Omental fat pad (tissue), 4 donors: ENCODE data around the gene MTFR1L. TPM values are rescaled to one million over a fixed set of nuclear protein-coding genes. Genes with fewer than 3 reads are reported as not detected.
A peak's percentile ranks its signal among the peaks of the same experiment; 100 is the strongest.

Experiments
- ATAC-seq: fragments of 150-250 bp; one replicate; pipeline ENCODE4 v1.9.1; 2016; ENCODE audit warnings: mild to moderate bottlenecking, moderate library complexity; ENCODE audit not compliant: low FRiP score
- DNase-seq: peaks from one replicate; pipeline ENCODE4 v3.0.0-alpha.2; 2019; ENCODE audit warnings: low spot score
- total RNA-seq, 4 donors: library from RNA; depleted of rRNA; stranded (reverse); fragments of >200 nt; gene quantifications; one replicate each; pipeline ENCODE4 v1.1.0, GENCODE V29; 2016
- TF ChIP-seq, protein P1 (sequence below), 3 donors: fragments of 450-650 bp; IDR thresholded peaks; one replicate each; pipeline ENCODE4 v1.5.1; 2016 to 2017; ENCODE audit warnings: antibody characterized with exemption in 3 of 3, mild to moderate bottlenecking in 3 of 3, moderate library complexity in 2 of 3

Gene MTFR1L
- total RNA-seq, 4 donors from 2014 or later, result 40.8 to 84.2 (median 61.3) TPM

DNA sequence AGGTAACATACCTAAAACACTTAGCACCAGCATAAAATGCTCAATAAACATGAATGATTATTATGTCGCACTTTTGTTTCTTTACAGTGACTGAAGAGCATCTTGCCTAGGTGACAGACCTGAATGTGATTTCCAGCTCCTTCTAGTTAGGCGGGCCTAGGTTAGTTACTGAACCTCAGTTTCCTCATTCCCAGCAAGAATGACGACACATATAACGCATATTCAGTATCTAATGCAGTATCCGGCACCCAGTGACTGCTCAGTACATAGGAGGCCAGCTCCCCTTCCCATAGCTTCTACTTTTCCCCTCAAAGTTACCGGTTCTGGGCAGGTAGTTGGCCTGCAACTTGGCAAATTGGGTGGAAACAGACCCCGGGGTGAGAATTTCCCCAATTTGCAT lies 38.7 kb downstream of the MTFR1L start:
- TF ChIP-seq, protein P1, sequence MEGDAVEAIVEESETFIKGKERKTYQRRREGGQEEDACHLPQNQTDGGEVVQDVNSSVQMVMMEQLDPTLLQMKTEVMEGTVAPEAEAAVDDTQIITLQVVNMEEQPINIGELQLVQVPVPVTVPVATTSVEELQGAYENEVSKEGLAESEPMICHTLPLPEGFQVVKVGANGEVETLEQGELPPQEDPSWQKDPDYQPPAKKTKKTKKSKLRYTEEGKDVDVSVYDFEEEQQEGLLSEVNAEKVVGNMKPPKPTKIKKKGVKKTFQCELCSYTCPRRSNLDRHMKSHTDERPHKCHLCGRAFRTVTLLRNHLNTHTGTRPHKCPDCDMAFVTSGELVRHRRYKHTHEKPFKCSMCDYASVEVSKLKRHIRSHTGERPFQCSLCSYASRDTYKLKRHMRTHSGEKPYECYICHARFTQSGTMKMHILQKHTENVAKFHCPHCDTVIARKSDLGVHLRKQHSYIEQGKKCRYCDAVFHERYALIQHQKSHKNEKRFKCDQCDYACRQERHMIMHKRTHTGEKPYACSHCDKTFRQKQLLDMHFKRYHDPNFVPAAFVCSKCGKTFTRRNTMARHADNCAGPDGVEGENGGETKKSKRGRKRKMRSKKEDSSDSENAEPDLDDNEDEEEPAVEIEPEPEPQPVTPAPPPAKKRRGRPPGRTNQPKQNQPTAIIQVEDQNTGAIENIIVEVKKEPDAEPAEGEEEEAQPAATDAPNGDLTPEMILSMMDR (IDR thresholded peaks at IDR 0.05), result no peak
- ATAC-seq (no peak), DNase-seq (no peak)

DNA sequence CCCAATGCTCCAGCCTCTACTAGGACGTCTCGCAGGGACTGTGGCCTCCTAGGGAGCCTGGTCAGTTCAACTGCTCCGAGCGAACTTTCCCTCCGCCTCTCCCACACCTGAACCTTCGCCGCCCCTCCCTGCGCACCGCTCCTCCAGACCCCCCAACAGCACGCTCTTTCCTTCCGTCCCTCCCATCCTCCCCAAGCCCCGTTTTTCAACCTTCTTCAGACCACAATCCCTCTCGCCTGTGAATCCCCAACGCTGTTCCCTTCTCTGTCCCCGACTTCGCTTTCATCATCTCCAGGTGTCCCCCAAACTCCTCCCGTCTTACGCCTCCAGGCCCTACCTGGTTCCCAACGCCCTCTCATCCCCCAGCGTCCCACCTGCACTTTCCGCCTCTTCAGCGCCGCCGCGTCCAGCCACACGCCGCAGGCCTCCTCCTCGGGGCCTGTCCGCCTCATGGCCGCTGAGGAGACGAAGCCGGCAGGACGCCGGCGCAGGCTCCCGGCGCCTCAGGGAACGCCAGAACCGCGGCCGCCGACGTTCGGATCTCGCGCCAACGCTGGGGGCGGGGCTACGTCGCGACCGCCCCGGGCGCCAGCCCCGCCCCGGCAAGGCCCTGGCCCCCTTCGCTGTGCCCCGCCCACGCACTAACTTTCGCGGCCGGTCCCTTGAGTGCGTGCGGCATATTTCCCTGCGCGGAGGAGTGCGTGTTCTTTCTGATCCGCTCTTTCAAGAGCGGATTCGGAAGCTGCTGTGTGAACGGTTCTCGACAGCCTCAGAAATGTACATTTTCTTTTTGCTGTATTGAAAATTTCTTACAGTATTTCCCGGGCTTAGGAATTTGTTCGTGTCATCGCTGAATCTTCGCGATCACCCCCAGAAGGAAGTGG lies 39.4 kb downstream of the MTFR1L start, which contains the start of gene AUNIP:
Gene AUNIP, minus strand, starts transcription at position 552 of the 884 bp plus-strand sequence. Its CDS starts 100 bp downstream, at position 452.
- DNase-seq, result peak; percentile 69
- TF ChIP-seq, protein P1 (IDR thresholded peaks at IDR 0.05), result no peak
- ATAC-seq, result peak; percentile 96

DNA sequence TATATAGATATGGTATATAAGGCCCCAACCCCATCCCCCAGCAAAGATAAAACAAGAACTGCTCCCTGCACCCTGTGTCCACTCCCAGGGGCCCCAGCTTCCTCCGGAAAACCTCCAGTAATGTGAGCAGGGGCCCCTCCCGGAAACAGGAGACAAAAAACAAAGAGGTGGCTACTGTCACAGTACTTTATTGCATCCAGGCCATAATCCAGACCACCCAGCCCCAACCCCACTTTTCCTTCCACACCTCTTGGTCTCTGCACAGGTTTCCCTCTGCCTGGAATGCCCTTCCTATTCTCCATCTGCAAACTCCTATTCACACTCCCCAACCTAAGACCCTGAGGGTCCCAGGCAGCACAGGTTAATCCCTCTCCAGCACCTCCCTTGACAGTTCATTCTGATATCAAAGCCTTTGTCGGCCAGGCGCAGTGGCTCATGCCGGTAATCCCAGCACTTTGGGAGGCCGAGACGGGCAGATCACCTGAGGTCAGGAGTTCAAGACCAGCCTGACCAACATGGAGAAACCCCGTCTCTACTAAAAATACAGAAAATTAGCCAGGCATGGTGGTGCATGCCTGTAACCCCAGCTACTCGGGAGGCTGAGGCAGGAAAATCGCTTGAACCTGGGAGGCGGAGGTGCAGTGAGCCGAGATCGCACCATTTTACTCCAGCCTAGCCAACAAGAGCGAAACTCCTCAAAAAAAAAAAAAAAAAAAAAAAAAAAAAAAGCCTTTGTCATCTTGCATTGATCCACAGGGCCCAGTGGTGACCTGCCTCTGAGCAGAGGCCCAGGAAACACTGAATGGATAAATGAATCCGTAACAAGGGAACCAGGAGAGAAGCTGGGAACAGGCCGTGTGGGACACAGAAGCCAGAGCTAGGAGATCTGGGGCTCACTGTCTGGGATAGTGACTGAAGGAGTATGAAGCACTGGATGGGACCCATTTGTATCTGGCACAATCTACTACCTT lies 41.8 kb downstream of the MTFR1L start:
- no peak for DNase-seq
- no peak for ATAC-seq
- TF ChIP-seq, protein P1 (IDR thresholded peaks at IDR 0.05), result no peak

DNA sequence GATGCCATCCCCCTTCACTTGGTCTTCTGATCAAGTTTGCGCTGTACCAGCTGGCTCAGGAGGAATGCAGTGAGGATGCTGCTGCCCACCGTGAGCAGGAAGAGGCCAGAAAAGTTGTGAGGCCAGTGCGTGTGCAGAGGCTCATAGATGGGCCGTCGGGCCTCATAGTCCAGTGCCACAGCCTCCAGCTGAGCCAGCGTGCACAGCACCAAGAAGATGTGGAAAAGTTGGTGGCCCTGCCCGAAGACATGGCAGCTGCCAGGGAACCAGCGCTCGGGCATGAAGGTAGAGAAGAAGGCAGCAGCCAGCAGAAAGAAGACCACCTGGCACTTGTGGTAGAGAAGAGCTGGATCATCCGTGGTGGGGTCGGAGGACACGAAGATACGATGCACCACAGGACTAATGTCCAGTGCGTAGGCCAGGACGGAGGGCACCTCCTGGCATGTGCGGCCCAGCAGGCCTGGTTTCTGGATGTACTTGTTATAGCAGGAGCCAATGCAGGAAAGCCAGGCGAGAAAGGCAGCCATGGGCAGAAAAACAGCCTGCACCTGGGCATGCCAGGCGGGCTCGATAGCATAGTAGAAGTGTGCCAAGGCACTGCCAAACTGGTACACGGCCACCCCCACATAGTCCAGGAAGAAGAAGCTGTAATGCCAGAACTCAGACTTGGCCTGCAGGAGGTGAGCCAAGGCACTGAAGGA lies 43.2 kb downstream of the MTFR1L start:
- ATAC-seq (no peak), DNase-seq (no peak)
- TF ChIP-seq, protein P1 (IDR thresholded peaks at IDR 0.05), result no peak

DNA sequence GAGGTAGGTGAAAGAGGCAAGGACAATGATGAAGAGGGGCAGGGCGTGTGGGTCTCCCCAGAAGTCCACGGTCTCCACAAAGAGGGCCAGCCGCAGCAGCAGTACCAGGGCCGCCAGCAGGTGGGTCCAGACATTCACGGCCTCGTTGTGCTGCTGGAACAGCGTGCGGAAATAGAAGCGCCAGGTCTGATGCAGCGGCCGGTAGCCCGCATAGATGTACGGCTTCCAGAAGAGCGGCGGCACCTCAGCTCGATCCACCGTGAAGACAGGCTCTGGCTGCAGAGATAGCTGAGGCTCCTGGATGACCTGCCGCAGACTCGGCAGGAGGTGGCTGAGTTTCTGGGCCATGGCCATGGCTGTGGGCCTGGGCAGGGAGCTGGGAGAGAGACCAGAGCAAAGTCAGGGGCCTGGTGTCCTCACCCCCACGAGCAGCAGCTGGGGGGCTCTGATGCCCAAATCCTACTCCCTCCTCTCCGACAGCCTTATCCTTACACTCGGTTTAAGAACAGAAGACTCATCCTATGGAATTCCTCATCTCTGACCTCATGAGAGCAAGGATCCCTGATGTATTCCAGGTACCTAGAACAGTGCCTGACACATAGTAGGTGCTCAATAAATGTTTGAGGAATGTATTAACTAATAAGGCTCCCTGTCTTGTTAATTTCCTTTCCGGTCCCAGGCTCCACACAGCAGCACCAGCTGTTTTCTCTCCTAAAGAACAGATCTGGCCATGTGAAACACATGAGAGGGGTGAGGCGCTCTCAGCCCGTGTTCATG lies 43.9 kb downstream of the MTFR1L start:
- ATAC-seq, result no peak
- no peak for DNase-seq
- TF ChIP-seq, protein P1 (IDR thresholded peaks at IDR 0.05), result no peak

DNA sequence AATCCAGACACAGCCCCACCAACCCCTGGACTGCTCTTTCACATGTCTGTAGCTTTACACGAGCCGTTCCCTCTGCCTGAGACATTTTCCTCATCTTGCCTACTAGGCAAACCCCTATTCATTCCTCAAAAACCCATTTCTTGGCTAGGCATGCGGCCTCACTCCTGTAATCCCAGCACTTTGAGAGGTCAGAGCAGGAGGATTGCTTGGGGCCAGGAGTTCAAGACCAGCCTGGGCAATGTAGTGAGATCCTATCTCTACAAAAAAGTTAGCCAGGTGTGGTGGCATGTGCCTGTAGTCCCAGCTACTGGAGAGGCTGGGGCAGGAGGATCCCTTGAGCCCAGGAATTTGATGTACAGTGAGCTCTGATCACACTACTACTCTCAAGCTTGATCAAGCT lies 44.7 kb downstream of the MTFR1L start:
- TF ChIP-seq, protein P1 (IDR thresholded peaks at IDR 0.05), result no peak
- no peak for ATAC-seq
- DNase-seq, result no peak
